Mesenchymal stem cell (in vitro differentiated cells and primary cell): ENCODE data around the gene FKBP15.
"Not testable (repeated sequence)": the region's sequence is repeated elsewhere in the genome, so short reads cannot be mapped to it uniquely, and the experiment has no call there.

Experiments used
- DNase-seq: peaks from one replicate; pipeline ENCODE4 v3.0.0-alpha.2; 2013
- H2AFZ ChIP-seq: one replicate; pipeline ENCODE4 v1.6.1; 2013; ENCODE audit warnings: low read depth, mild to moderate bottlenecking, control low read depth, inconsistent platforms, low read length, moderate library complexity
- H2AK5ac ChIP-seq: 2 replicates; pipeline ENCODE4 v1.6.1; 2013; ENCODE audit warnings: low read length, moderate library complexity, mild to moderate bottlenecking, inconsistent platforms; ENCODE audit not compliant: severe bottlenecking
- H2BK120ac ChIP-seq: one replicate; pipeline ENCODE4 v1.6.1; 2013; ENCODE audit warnings: low read depth, mild to moderate bottlenecking, inconsistent platforms, low read length, moderate library complexity
- H2BK12ac ChIP-seq, 2 experiments: one replicate each; pipeline ENCODE4 v1.6.1; 2013; ENCODE audit warnings: inconsistent platforms in 2 of 2, low read length in 2 of 2, mild to moderate bottlenecking in 2 of 2, moderate library complexity in 2 of 2, control low read depth in 1 of 2
- H2BK15ac ChIP-seq: one replicate; pipeline ENCODE4 v1.6.1; 2013; ENCODE audit warnings: mild to moderate bottlenecking, low read depth, inconsistent platforms; ENCODE audit not compliant: poor library complexity, severe bottlenecking
- H2BK5ac ChIP-seq: 2 replicates; pipeline ENCODE4 v1.6.1; 2013; ENCODE audit warnings: low read depth, mild to moderate bottlenecking, low read length, control low read depth, inconsistent platforms; ENCODE audit not compliant: poor library complexity, severe bottlenecking
- H3K14ac ChIP-seq, 2 experiments: one replicate each; pipeline ENCODE4 v1.6.1; 2013; ENCODE audit warnings: inconsistent platforms in 2 of 2, low read length in 2 of 2, control low read depth in 1 of 2, mild to moderate bottlenecking in 1 of 2, moderate library complexity in 1 of 2
- H3K18ac ChIP-seq, 2 experiments: one replicate each; pipeline ENCODE4 v1.6.1; 2013; ENCODE audit warnings: inconsistent platforms in 2 of 2, low read length in 2 of 2, control low read depth in 1 of 2, low read depth in 1 of 2, mild to moderate bottlenecking in 1 of 2
- H3K23ac ChIP-seq, 2 experiments: one replicate each; pipeline ENCODE4 v1.6.1; 2013; ENCODE audit warnings: inconsistent platforms in 2 of 2, low read length in 2 of 2, mild to moderate bottlenecking in 2 of 2, moderate library complexity in 2 of 2, control low read depth in 1 of 2
- H3K27ac ChIP-seq: 2 replicates; pipeline ENCODE4 v1.5.1; 2013; ENCODE audit warnings: mild to moderate bottlenecking, moderate library complexity, low read length, control low read depth, inconsistent platforms; ENCODE audit not compliant: poor library complexity, severe bottlenecking
- H3K27me3 ChIP-seq, 2 experiments: 2 replicates each; pipeline versions ENCODE4 v1.6.1 to v1.7.0; 2013; ENCODE audit warnings: low read length in 2 of 2, mild to moderate bottlenecking in 2 of 2, moderate library complexity in 2 of 2, control low read depth in 1 of 2, inconsistent platforms in 1 of 2; ENCODE audit not compliant: control insufficient read depth in 1 of 2, insufficient read depth in 1 of 2
- H3K36me3 ChIP-seq, 2 experiments: 2 replicates each; pipeline versions ENCODE4 v1.6.1 to v1.7.0; 2013; ENCODE audit warnings: low read length in 2 of 2, control low read depth in 1 of 2, inconsistent platforms in 1 of 2, low read depth in 1 of 2, mild to moderate bottlenecking in 1 of 2; ENCODE audit not compliant: insufficient read depth in 2 of 2, control insufficient read depth in 1 of 2
- H3K4ac ChIP-seq, 2 experiments: one replicate each; pipeline ENCODE4 v1.6.1; 2013; ENCODE audit warnings: inconsistent platforms in 2 of 2, low read length in 2 of 2, mild to moderate bottlenecking in 2 of 2, moderate library complexity in 2 of 2, control low read depth in 1 of 2, low read depth in 1 of 2
- H3K4me1 ChIP-seq: 2 replicates; pipeline ENCODE4 v1.6.1; 2013; ENCODE audit warnings: low read depth, low read length, control low read depth; ENCODE audit not compliant: control insufficient read depth, insufficient read depth
- H3K4me2 ChIP-seq: 2 replicates; pipeline ENCODE4 v1.6.1; 2013; ENCODE audit warnings: low read length, mild to moderate bottlenecking, inconsistent platforms; ENCODE audit not compliant: poor library complexity, severe bottlenecking
- H3K4me3 ChIP-seq, 2 experiments: 2 replicates each; pipeline versions ENCODE4 v1.5.1 to v1.7.0; 2013; ENCODE audit warnings: low read length in 2 of 2, mild to moderate bottlenecking in 2 of 2, control low read depth in 1 of 2, low read depth in 1 of 2; ENCODE audit not compliant: insufficient read depth in 1 of 2
- H3K79me1 ChIP-seq: replicated peaks from 2 replicates; pipeline ENCODE4 v1.6.1; 2013; ENCODE audit warnings: mild to moderate bottlenecking, control low read depth, low read length, inconsistent platforms; ENCODE audit not compliant: poor library complexity, severe bottlenecking
- H3K9ac ChIP-seq: 2 replicates; pipeline ENCODE4 v1.7.0; 2013; ENCODE audit warnings: mild to moderate bottlenecking, low read length, moderate library complexity
- H3K9me3 ChIP-seq: 2 replicates; pipeline ENCODE4 v1.7.0; 2013; ENCODE audit warnings: mild to moderate bottlenecking, low read length; ENCODE audit not compliant: control insufficient read depth
- H4K8ac ChIP-seq: one replicate; pipeline ENCODE4 v1.6.1; 2013; ENCODE audit warnings: inconsistent platforms, mild to moderate bottlenecking, low read length, moderate library complexity
- H4K91ac ChIP-seq: one replicate; pipeline ENCODE4 v1.6.1; 2013; ENCODE audit warnings: mild to moderate bottlenecking, low read length, inconsistent platforms
- WGBS: methylation state at CpG from one replicate; pipeline ENCODE4 v1.1.7; 2013; ENCODE audit warnings: mixed read lengths; 5-methylcytosine and 5-hydroxymethylcytosine counted together

FKBP15 gene

DNA sequence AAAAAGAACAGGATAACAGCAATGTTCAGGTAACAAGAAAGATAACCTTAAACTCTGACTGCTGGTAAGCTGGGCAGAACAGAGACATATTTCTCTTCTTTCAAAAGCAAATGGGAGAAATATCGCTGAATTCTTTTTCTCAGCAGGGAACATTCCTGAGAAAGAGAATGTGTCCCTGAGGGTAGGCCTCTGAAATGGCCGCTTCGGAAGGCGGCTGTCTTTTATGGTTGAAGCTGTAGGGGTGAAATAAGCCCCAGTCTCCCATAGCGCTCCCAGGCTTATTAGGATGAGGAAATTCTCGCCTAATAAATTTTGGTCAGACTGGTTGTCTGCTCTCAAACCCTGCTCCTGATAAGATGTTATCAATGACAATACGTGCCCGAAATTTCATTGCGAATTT lies 80.2 kb downstream of the FKBP15 start:
- H3K4ac ChIP-seq, H3K27ac ChIP-seq, H3K4me1 ChIP-seq, H3K4me2 ChIP-seq, H2BK15ac ChIP-seq, DNase-seq, H2AFZ ChIP-seq, H2BK12ac ChIP-seq, H4K8ac ChIP-seq, H3K36me3 ChIP-seq, H3K18ac ChIP-seq, H2BK120ac ChIP-seq, H2BK5ac ChIP-seq, H3K4me3 ChIP-seq, H3K23ac ChIP-seq, H3K79me1 ChIP-seq, H3K9me3 ChIP-seq, H3K9ac ChIP-seq, H3K14ac ChIP-seq, H2AK5ac ChIP-seq, H4K91ac ChIP-seq: not testable (repeated sequence)
- WGBS: 84% methylated on average over 9 of the region's 9 CpGs
- H3K27me3 ChIP-seq: peaks cover 45 to 48% of the 10 kb centered on the region in 2 experiments

DNA sequence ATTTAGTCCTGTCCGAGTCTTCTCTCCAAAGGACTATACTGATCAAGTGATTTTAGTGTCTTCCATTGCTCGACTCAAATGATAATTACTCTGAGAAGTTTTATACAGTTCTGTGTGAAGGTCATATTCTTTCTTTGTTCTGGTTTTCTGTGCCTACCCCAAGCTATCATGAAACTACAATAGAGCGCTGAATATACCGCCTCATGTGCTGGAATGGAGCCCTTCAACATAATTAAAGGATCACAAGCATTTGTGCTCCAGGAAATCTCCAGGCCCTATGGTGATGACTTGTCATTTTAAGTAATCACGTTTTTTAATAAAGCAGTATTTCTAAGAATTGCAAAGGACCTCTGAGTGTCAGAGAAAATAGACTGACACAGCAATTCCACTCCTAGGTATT lies 81.1 kb downstream of the FKBP15 start:
- Histone ChIP-seq H4K91ac (no peak overlapping the region), H2BK12ac (no peak overlapping the region), H3K79me1 (no peaks in the 10 kb centered on the region), H3K4me3 (no peak overlapping the region), H2BK120ac (no peak overlapping the region), H2AK5ac (no peak overlapping the region), H3K23ac (no peak overlapping the region), H3K9me3 (peaks cover 9% of the 10 kb centered on the region), H3K9ac (no peak overlapping the region), H3K14ac (no peak overlapping the region), H2AFZ (no peak overlapping the region), H3K36me3 (no peaks in the 10 kb centered on the region), H2BK15ac (no peak overlapping the region), H4K8ac (no peak overlapping the region), H3K27me3 (peaks cover 41 to 42% of the 10 kb centered on the region in 2 experiments), H3K4me2 (no peak overlapping the region), H3K18ac (no peak overlapping the region), H3K4me1 (no peaks in the 10 kb centered on the region), H3K27ac (no peak overlapping the region), H2BK5ac (no peak overlapping the region), H3K4ac (no peak overlapping the region)
- no peak for DNase-seq
- WGBS: 100% methylated on average over 2 of the region's 5 CpGs

DNA sequence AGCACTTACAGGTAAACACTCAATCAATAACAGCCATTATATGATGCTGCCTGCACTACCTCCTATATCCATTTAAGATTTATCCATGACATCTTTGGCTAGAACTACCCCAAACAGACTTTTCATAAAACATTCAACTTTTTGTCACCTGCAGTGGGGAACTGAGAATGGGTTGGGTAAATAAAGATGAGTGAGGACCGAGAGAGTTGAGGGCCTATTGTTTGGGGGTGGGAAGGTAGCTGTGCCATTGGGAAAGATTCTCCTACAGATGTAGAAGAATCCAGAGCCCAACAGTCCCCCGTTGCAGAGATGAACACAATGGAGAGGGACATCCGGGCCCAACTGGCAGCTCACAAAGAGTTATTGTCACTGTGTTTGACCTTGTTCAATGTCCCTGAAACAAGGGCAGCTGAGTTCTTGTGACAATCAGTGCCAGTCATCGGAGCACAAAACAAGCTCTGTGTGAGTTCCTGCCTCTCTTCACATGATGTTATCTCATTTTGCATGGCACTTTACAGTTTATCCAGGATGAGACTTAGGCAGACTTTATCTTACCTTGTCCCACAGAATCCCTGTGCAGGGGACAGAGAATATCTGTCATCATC lies 81.8 kb downstream of the FKBP15 start:
- no peak overlapping the region for H3K4ac ChIP-seq
- WGBS: 78% methylated on average over 4 of the region's 4 CpGs
- no peak for DNase-seq

GRCh38 chr9:113138760-113139159 lies 82.3 kb downstream of the FKBP15 start:
- no peak overlapping the region for H3K27ac ChIP-seq
- H2BK15ac ChIP-seq: no peak overlapping the region
- 46% methylated on average over 3 of the region's 3 CpGs for WGBS

More for the DNA sequence above, 81.8 kb downstream of the FKBP15 start:
- peaks cover 40% of the 10 kb centered on the region in 2 experiments for H3K27me3 ChIP-seq
- H3K18ac ChIP-seq: no peak overlapping the region
- peaks cover 9% of the 10 kb centered on the region for H3K9me3 ChIP-seq
- no peak overlapping the region for H3K4me3 ChIP-seq
- no peak overlapping the region for H3K9ac ChIP-seq
- no peak overlapping the region for H3K27ac ChIP-seq
- H3K23ac ChIP-seq: no peak overlapping the region
- H3K4me2 ChIP-seq: no peak overlapping the region
- H2BK12ac ChIP-seq: no peak overlapping the region
- no peak overlapping the region for H2BK5ac ChIP-seq
- no peaks in the 10 kb centered on the region for H3K36me3 ChIP-seq
- no peaks in the 10 kb centered on the region for H3K79me1 ChIP-seq
- H3K4me1 ChIP-seq: no peaks in the 10 kb centered on the region
- no peak overlapping the region for H4K8ac ChIP-seq
- H4K91ac ChIP-seq: no peak overlapping the region
- no peak overlapping the region for H2BK15ac ChIP-seq
- H3K14ac ChIP-seq: no peak overlapping the region
- no peak overlapping the region for H2AK5ac ChIP-seq
- H2BK120ac ChIP-seq: no peak overlapping the region
- no peak overlapping the region for H2AFZ ChIP-seq

More at GRCh38 chr9:113138760-113139159, 82.3 kb downstream of the FKBP15 start:
- no peak overlapping the region for H3K23ac ChIP-seq
- H4K91ac ChIP-seq: no peak overlapping the region
- no peak overlapping the region for H3K4me2 ChIP-seq
- H3K79me1 ChIP-seq: no peaks in the 10 kb centered on the region
- no peaks in the 10 kb centered on the region for H3K36me3 ChIP-seq
- no peak overlapping the region for H4K8ac ChIP-seq
- no peak overlapping the region for H2BK5ac ChIP-seq
- peaks cover 42 to 43% of the 10 kb centered on the region in 2 experiments for H3K27me3 ChIP-seq
- no peak overlapping the region for H2AK5ac ChIP-seq
- no peak overlapping the region for H2AFZ ChIP-seq
- H3K18ac ChIP-seq: no peak overlapping the region
- no peak overlapping the region for H2BK12ac ChIP-seq
- peaks cover 9% of the 10 kb centered on the region for H3K9me3 ChIP-seq
- H3K14ac ChIP-seq: no peak overlapping the region
- no peak overlapping the region for H3K4ac ChIP-seq
- no peak overlapping the region for H3K9ac ChIP-seq
- H2BK120ac ChIP-seq: no peak overlapping the region
- no peak for DNase-seq
- H3K4me3 ChIP-seq: no peak overlapping the region
- no peaks in the 10 kb centered on the region for H3K4me1 ChIP-seq
